WTC11 (cell line): ENCODE measurements around the gene NGF.

Source experiments
- MXD4 ChIP-seq: fragments of 250-450 bp; sonication (Bioruptor Pico); IDR thresholded peaks from 2 replicates; pipeline ENCODE4 v1.8.0; 2021; ENCODE audit warnings: mild to moderate bottlenecking, moderate library complexity, borderline replicate concordance
- NFE2L1 ChIP-seq: sonication (generic); formaldehyde crosslinking; IDR thresholded peaks from 2 replicates; pipeline ENCODE4 v1.8.1; 2023; ENCODE audit warnings: missing genetic modification reagents
- TCF7 ChIP-seq: sonication (generic); formaldehyde crosslinking; IDR thresholded peaks from 2 replicates; pipeline ENCODE4 v1.8.0; 2022; ENCODE audit warnings: mild to moderate bottlenecking, low read depth, missing genetic modification reagents, moderate library complexity
- TEAD1 ChIP-seq: sonication (generic); formaldehyde crosslinking; IDR thresholded peaks from 2 replicates; pipeline ENCODE4 v1.8.0; 2022; ENCODE audit warnings: mild to moderate bottlenecking, missing genetic modification reagents
- TF ChIP-seq, protein P1 (sequence below): fragments of 200-600 bp; IDR thresholded peaks from 2 replicates; pipeline ENCODE4 v1.8.0; 2022; ENCODE audit warnings: antibody characterized with exemption
- TF ChIP-seq, protein P2 (sequence below): sonication (generic); formaldehyde crosslinking; IDR thresholded peaks from 2 replicates; pipeline ENCODE4 v1.8.1; 2023; ENCODE audit warnings: mild to moderate bottlenecking, missing genetic modification reagents, moderate library complexity

DNA sequence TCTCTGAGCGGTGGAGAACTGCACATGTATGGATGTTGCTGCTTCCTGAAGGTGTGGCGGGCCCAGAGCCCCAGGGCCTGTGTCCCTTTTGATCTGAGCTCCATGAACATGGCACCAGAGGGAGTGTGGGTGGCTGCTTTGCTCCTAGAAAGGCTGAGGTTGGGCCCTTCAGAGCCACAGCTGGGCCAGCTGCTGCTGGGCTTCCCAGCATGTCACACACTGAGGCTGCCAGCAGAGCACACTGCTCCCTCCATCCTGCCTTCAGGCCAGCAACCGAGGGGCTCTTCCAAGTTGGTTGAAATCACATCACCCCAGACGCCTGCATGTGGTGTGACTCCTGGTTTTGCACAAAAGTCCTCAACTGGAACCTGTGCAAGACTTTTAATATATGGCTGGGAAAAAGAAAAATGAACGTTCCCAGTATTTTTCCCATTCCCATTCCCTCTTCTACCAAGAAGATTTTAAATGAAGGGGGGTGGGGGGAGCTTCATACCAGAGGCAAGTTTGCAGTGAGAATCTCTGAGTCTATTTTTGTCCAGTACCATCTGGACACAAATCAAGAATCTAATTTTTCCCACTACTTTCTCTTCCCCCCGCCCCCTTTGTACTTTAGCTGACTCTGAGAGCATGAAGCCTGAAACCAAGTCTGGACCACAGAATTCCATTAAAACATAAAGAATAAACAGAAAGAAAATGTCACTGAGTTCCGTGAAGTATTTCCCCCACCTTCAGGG lies 26.2 kb upstream of the NGF start:
- TF ChIP-seq NFE2L1 (CRISPR knock-in tag) (no peak), TCF7 (CRISPR knock-in tag) (no peak), MXD4 (CRISPR knock-in tag) (no peak), TEAD1 (CRISPR knock-in tag) (no peak)
- TF ChIP-seq, protein P1, sequence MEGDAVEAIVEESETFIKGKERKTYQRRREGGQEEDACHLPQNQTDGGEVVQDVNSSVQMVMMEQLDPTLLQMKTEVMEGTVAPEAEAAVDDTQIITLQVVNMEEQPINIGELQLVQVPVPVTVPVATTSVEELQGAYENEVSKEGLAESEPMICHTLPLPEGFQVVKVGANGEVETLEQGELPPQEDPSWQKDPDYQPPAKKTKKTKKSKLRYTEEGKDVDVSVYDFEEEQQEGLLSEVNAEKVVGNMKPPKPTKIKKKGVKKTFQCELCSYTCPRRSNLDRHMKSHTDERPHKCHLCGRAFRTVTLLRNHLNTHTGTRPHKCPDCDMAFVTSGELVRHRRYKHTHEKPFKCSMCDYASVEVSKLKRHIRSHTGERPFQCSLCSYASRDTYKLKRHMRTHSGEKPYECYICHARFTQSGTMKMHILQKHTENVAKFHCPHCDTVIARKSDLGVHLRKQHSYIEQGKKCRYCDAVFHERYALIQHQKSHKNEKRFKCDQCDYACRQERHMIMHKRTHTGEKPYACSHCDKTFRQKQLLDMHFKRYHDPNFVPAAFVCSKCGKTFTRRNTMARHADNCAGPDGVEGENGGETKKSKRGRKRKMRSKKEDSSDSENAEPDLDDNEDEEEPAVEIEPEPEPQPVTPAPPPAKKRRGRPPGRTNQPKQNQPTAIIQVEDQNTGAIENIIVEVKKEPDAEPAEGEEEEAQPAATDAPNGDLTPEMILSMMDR, result no peak
- TF ChIP-seq, protein P2, sequence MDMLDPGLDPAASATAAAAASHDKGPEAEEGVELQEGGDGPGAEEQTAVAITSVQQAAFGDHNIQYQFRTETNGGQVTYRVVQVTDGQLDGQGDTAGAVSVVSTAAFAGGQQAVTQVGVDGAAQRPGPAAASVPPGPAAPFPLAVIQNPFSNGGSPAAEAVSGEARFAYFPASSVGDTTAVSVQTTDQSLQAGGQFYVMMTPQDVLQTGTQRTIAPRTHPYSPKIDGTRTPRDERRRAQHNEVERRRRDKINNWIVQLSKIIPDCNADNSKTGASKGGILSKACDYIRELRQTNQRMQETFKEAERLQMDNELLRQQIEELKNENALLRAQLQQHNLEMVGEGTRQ (CRISPR knock-in tag), result no peak
